Astrocyte (in vitro differentiated cells and primary cell): ENCODE data around the gene PGAM2. TPM values are rescaled to one million over a fixed set of nuclear protein-coding genes. Genes with fewer than 3 reads are reported as not detected.
"Not testable (repeated sequence)": the region's sequence is repeated elsewhere in the genome, so short reads cannot be mapped to it uniquely, and the experiment has no call there.

Experiments used
- DNase-seq: peaks from one replicate; pipeline ENCODE4 v3.0.0-alpha.2; 2010; ENCODE audit warnings: low read depth
- FAIRE-seq: peaks from 2 replicates; lab custom pipeline; 2011; peaks lifted over from hg19 to GRCh38; lab: Jason Lieb, UNC
- H2AFZ ChIP-seq: 2 replicates; pipeline ENCODE4 v1.6.0; 2012; ENCODE audit warnings: low read depth, low read length, inconsistent platforms
- H3K27ac ChIP-seq: 2 replicates; pipeline ENCODE4 v1.5.1; 2011; ENCODE audit warnings: low read depth, low read length, inconsistent platforms
- H3K27me3 ChIP-seq: 2 replicates; pipeline ENCODE4 v1.6.0; 2011; ENCODE audit warnings: low read length, inconsistent platforms; ENCODE audit not compliant: insufficient read depth
- H3K36me3 ChIP-seq: 2 replicates; pipeline ENCODE4 v1.5.1; 2011; ENCODE audit warnings: low read length, inconsistent platforms; ENCODE audit not compliant: insufficient read depth
- H3K4me1 ChIP-seq: 2 replicates; pipeline ENCODE4 v1.5.1; 2011; ENCODE audit warnings: low read length, inconsistent platforms; ENCODE audit not compliant: insufficient read depth
- H3K4me2 ChIP-seq: 2 replicates; pipeline ENCODE4 v1.6.0; 2012; ENCODE audit warnings: low read length, inconsistent platforms
- H3K4me3 ChIP-seq: 2 replicates; pipeline ENCODE4 v1.5.1; 2011; ENCODE audit warnings: low read depth, mild to moderate bottlenecking, low read length, inconsistent platforms; ENCODE audit not compliant: insufficient read depth
- H3K79me2 ChIP-seq: 2 replicates; pipeline ENCODE4 v1.6.0; 2012; ENCODE audit warnings: mild to moderate bottlenecking, low read length, inconsistent platforms; ENCODE audit not compliant: insufficient read depth
- H3K9ac ChIP-seq: 2 replicates; pipeline ENCODE4 v1.6.0; 2012; ENCODE audit warnings: mild to moderate bottlenecking, low read length, inconsistent platforms
- H3K9me3 ChIP-seq: 2 replicates; pipeline ENCODE4 v1.5.1; 2012; ENCODE audit warnings: low read depth, mild to moderate bottlenecking, low read length, inconsistent platforms; ENCODE audit not compliant: insufficient read depth
- H4K20me1 ChIP-seq: 2 replicates; pipeline ENCODE4 v1.6.0; 2012; ENCODE audit warnings: low read length, inconsistent platforms; ENCODE audit not compliant: insufficient read depth
- H3K27ac Mint-ChIP-seq: one replicate; pipeline ENCODE4 v1.8.0; 2021; ENCODE audit warnings: mild to moderate bottlenecking, mixed read lengths; ENCODE audit not compliant: unreplicated experiment
- H3K27me3 Mint-ChIP-seq: one replicate; pipeline ENCODE4 v1.8.0; 2021; ENCODE audit warnings: low read depth, mixed read lengths; ENCODE audit not compliant: unreplicated experiment
- H3K36me3 Mint-ChIP-seq: one replicate; pipeline ENCODE4 v1.8.0; 2021; ENCODE audit warnings: low read depth, mixed read lengths; ENCODE audit not compliant: unreplicated experiment
- H3K4me1 Mint-ChIP-seq: one replicate; pipeline ENCODE4 v1.8.0; 2021; ENCODE audit warnings: low read depth, mixed read lengths; ENCODE audit not compliant: unreplicated experiment
- H3K4me3 Mint-ChIP-seq: one replicate; pipeline ENCODE4 v1.8.0; 2021; ENCODE audit warnings: mild to moderate bottlenecking, moderate library complexity, mixed read lengths; ENCODE audit not compliant: unreplicated experiment
- H3K9me3 Mint-ChIP-seq: one replicate; pipeline ENCODE4 v1.8.0; 2021; ENCODE audit warnings: mild to moderate bottlenecking, mixed read lengths; ENCODE audit not compliant: unreplicated experiment
- CTCF ChIP-seq: IDR thresholded peaks from 2 replicates; pipeline ENCODE4 v1.5.1; 2011; ENCODE audit warnings: low read depth, mild to moderate bottlenecking, inconsistent platforms, low read length, moderate library complexity; ENCODE audit not compliant: insufficient read depth
- microRNA-seq: library from miRNA; unstranded; fragments of <30 nt; microRNA quantifications from one replicate; pipeline ENCODE4 v1.2.0, GENCODE V29; 2020
- total RNA-seq: library from RNA; stranded (reverse); gene quantifications from 2 replicates; pipeline ENCODE4 v1.2.1, GENCODE V29; 2021

PGAM2 gene
- total RNA-seq, 1 donor from 2014 or later: 0.79 TPM

GRCh38 chr7:44018857-44019807, 46.2 kb downstream of the PGAM2 start:
- H3K27ac Mint-ChIP-seq: peak overlapping the region; percentile 58
- not testable (repeated sequence) for H3K27me3 Mint-ChIP-seq, H3K79me2 ChIP-seq, FAIRE-seq, H3K4me1 ChIP-seq, H3K9me3 ChIP-seq, H3K36me3 Mint-ChIP-seq, H3K9me3 Mint-ChIP-seq, H4K20me1 ChIP-seq, H3K4me1 Mint-ChIP-seq, H3K36me3 ChIP-seq, H3K27me3 ChIP-seq
- peak overlapping the region; percentile 80 for H3K4me2 ChIP-seq
- H3K4me3 Mint-ChIP-seq: peak overlapping the region; percentile 92
- TF ChIP-seq CTCF: peak; percentile 44
- H3K27ac ChIP-seq: peak overlapping the region; percentile 62
- H2AFZ ChIP-seq: peak overlapping the region; percentile 75
- peak overlapping the region; percentile 79 for H3K4me3 ChIP-seq
- peak overlapping the region; percentile 84 for H3K9ac ChIP-seq
- DNase-seq: peak; percentile 86

- H3K36me3 ChIP-seq, H4K20me1 ChIP-seq, H3K27ac ChIP-seq, H2AFZ ChIP-seq, H3K9ac ChIP-seq, H3K27me3 Mint-ChIP-seq, H3K4me1 Mint-ChIP-seq, H3K36me3 Mint-ChIP-seq, H3K4me3 Mint-ChIP-seq, H3K4me3 ChIP-seq, H3K27me3 ChIP-seq, FAIRE-seq, H3K4me2 ChIP-seq, H3K27ac Mint-ChIP-seq, H3K9me3 ChIP-seq, H3K9me3 Mint-ChIP-seq, H3K79me2 ChIP-seq, H3K4me1 ChIP-seq: not testable (repeated sequence)
- peak; percentile 7 for DNase-seq
Measured at GRCh38 chr7:44015090-44015489, 50.3 kb downstream of the PGAM2 start.

Small RNA genes within 50 kb of the gene (microRNA-seq; reads per million reads assigned to microRNA genes)
- gene MIR6837 (1.4 reads per million), gene MIR6838 (1.1 reads per million)

Other genes with a start within 250 kb of the PGAM2 start
- gene MRPS24, start 196.1 kb downstream of the PGAM2 start, total RNA-seq: 93.9 and 95.0 TPM in 2 replicates
- 23.0 and 24.0 TPM in 2 replicates for gene URGCP, start 159.0 kb downstream of the PGAM2 start, total RNA-seq
- gene UBE2D4, start 139.1 kb downstream of the PGAM2 start, total RNA-seq: 13.9 and 14.0 TPM in 2 replicates
- gene SPDYE1, start 67.7 kb downstream of the PGAM2 start, total RNA-seq: not detected in 2 replicates
- gene DBNL, start 20.9 kb downstream of the PGAM2 start, total RNA-seq: 85.0 and 94.9 TPM in 2 replicates
- gene POLM, start 17.0 kb upstream of the PGAM2 start, total RNA-seq: 9.6 and 10.6 TPM in 2 replicates
- gene AEBP1, start 38.8 kb upstream of the PGAM2 start, total RNA-seq: 65.0 and 102 TPM in 2 replicates
- gene POLD2, start 58.0 kb upstream of the PGAM2 start, total RNA-seq: 59.9 and 67.7 TPM in 2 replicates
- gene MYL7, start 75.8 kb upstream of the PGAM2 start, total RNA-seq: 60.0 and 63.0 TPM in 2 replicates
- 0.24 TPM in 1 of 2 replicates, not detected in the other for gene GCK, start 123.9 kb upstream of the PGAM2 start, total RNA-seq
- gene YKT6, start 135.4 kb upstream of the PGAM2 start, total RNA-seq: 215 and 216 TPM in 2 replicates